H1 (cell line): ENCODE measurements around the gene SYTL5. TPM values are rescaled to one million over a fixed set of nuclear protein-coding genes. Genes with fewer than 3 reads are reported as not detected.

Experiments used
- polyA plus RNA-seq, 7 experiments: library from polyadenylated mRNA; depleted of rRNA in 3 of 7; stranded (reverse) in 5 of 7; unstranded in 2 of 7; fragments of >200 nt in 5 of 7; fragments of 200-250 nt in 2 of 7; gene quantifications; 1 replicate in 5 of 7; 2 replicates in 1 of 7; 4 replicates in 1 of 7; pipeline versions ENCODE4 v1.2.1 to v1.2.3, GENCODE V29; 2011 to 2013; ENCODE audit warnings: missing spikeins in 2 of 7, mixed read lengths in 2 of 7
- total RNA-seq: library from RNA; stranded (reverse); fragmentation: NEBNext Ultra II Directional; extraction: Animal tissue kit (Norgen Biotek cat#: 25700); gene quantifications from 2 replicates; pipeline ENCODE4 v1.2.1, GENCODE V29; 2021
- TF ChIP-seq, protein P1 (sequence below): fragments of 300-600 bp; sonication (generic); IDR thresholded peaks from 2 replicates; pipeline ENCODE4 v1.7.1; 2012; ENCODE audit warnings: low read length, moderate library complexity, mild to moderate bottlenecking, inconsistent platforms; ENCODE audit not compliant: insufficient replicate concordance
- TF ChIP-seq, protein P2 (sequence below), 3 experiments: IDR thresholded peaks; 1 replicate in 2 of 3; 2 replicates in 1 of 3; pipeline versions ENCODE4 v1.5.1 to v1.6.1; 2011; ENCODE audit warnings: low read length in 3 of 3, mild to moderate bottlenecking in 3 of 3, inconsistent platforms in 2 of 3, low read depth in 1 of 3, moderate library complexity in 1 of 3; ENCODE audit not compliant: insufficient read depth in 1 of 3; ENCODE audit errors: control extremely low read depth in 1 of 3

SYTL5 gene
- total and polyA plus RNA-seq, 2 of the 8 experiments (the other 6 are each of a cell fraction or from before 2014, with no cell fraction given) = 0.15 to 0.52 TPM

DNA sequence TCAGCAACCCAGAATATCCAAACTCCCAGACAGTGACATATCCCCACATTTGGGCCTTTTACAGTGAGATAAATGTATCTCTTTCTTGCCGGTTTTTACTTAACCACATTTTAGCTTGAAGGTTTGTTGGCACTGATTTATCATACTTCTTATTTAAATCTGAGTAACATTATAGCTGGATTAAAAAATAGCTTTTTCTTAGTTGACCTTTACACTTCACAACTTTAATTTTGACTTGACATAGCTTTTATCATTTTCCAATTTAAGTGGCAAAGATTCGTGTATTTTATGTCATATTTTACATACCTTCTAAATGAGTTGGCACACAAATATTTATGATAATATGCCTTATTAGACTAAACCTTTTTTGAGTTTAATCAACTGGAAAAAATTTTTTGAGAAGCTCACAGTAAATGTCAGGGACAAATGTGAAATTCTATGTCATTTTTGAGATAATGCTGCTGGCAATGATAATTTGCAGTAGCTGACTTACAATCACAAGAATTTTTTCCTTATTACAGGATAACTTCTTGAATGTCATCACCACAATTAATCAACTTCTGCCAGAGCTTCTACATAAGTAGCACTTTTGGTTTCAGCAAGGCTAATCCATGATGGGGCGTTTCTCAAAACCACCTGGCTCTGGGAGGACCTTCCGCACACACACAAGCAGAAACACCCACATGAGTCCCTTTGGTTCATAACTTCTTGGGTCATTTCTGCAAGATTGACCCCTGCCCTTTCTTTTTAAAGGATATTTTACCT lies 80.3 kb downstream of the SYTL5 start (continued):
- TF ChIP-seq, protein P1, sequence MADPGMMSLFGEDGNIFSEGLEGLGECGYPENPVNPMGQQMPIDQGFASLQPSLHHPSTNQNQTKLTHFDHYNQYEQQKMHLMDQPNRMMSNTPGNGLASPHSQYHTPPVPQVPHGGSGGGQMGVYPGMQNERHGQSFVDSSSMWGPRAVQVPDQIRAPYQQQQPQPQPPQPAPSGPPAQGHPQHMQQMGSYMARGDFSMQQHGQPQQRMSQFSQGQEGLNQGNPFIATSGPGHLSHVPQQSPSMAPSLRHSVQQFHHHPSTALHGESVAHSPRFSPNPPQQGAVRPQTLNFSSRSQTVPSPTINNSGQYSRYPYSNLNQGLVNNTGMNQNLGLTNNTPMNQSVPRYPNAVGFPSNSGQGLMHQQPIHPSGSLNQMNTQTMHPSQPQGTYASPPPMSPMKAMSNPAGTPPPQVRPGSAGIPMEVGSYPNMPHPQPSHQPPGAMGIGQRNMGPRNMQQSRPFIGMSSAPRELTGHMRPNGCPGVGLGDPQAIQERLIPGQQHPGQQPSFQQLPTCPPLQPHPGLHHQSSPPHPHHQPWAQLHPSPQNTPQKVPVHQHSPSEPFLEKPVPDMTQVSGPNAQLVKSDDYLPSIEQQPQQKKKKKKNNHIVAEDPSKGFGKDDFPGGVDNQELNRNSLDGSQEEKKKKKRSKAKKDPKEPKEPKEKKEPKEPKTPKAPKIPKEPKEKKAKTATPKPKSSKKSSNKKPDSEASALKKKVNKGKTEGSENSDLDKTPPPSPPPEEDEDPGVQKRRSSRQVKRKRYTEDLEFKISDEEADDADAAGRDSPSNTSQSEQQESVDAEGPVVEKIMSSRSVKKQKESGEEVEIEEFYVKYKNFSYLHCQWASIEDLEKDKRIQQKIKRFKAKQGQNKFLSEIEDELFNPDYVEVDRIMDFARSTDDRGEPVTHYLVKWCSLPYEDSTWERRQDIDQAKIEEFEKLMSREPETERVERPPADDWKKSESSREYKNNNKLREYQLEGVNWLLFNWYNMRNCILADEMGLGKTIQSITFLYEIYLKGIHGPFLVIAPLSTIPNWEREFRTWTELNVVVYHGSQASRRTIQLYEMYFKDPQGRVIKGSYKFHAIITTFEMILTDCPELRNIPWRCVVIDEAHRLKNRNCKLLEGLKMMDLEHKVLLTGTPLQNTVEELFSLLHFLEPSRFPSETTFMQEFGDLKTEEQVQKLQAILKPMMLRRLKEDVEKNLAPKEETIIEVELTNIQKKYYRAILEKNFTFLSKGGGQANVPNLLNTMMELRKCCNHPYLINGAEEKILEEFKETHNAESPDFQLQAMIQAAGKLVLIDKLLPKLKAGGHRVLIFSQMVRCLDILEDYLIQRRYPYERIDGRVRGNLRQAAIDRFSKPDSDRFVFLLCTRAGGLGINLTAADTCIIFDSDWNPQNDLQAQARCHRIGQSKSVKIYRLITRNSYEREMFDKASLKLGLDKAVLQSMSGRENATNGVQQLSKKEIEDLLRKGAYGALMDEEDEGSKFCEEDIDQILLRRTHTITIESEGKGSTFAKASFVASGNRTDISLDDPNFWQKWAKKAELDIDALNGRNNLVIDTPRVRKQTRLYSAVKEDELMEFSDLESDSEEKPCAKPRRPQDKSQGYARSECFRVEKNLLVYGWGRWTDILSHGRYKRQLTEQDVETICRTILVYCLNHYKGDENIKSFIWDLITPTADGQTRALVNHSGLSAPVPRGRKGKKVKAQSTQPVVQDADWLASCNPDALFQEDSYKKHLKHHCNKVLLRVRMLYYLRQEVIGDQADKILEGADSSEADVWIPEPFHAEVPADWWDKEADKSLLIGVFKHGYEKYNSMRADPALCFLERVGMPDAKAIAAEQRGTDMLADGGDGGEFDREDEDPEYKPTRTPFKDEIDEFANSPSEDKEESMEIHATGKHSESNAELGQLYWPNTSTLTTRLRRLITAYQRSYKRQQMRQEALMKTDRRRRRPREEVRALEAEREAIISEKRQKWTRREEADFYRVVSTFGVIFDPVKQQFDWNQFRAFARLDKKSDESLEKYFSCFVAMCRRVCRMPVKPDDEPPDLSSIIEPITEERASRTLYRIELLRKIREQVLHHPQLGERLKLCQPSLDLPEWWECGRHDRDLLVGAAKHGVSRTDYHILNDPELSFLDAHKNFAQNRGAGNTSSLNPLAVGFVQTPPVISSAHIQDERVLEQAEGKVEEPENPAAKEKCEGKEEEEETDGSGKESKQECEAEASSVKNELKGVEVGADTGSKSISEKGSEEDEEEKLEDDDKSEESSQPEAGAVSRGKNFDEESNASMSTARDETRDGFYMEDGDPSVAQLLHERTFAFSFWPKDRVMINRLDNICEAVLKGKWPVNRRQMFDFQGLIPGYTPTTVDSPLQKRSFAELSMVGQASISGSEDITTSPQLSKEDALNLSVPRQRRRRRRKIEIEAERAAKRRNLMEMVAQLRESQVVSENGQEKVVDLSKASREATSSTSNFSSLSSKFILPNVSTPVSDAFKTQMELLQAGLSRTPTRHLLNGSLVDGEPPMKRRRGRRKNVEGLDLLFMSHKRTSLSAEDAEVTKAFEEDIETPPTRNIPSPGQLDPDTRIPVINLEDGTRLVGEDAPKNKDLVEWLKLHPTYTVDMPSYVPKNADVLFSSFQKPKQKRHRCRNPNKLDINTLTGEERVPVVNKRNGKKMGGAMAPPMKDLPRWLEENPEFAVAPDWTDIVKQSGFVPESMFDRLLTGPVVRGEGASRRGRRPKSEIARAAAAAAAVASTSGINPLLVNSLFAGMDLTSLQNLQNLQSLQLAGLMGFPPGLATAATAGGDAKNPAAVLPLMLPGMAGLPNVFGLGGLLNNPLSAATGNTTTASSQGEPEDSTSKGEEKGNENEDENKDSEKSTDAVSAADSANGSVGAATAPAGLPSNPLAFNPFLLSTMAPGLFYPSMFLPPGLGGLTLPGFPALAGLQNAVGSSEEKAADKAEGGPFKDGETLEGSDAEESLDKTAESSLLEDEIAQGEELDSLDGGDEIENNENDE = no peak
- TF ChIP-seq, protein P2, sequence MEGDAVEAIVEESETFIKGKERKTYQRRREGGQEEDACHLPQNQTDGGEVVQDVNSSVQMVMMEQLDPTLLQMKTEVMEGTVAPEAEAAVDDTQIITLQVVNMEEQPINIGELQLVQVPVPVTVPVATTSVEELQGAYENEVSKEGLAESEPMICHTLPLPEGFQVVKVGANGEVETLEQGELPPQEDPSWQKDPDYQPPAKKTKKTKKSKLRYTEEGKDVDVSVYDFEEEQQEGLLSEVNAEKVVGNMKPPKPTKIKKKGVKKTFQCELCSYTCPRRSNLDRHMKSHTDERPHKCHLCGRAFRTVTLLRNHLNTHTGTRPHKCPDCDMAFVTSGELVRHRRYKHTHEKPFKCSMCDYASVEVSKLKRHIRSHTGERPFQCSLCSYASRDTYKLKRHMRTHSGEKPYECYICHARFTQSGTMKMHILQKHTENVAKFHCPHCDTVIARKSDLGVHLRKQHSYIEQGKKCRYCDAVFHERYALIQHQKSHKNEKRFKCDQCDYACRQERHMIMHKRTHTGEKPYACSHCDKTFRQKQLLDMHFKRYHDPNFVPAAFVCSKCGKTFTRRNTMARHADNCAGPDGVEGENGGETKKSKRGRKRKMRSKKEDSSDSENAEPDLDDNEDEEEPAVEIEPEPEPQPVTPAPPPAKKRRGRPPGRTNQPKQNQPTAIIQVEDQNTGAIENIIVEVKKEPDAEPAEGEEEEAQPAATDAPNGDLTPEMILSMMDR (IDR thresholded peaks at IDR 0.05; ENCODE audit: control extremely low read depth in 1 of 3, insufficient read depth in 1 of 3, low read depth in 1 of 3, low read length in 3 of 3) = no peak
